GM23338 (cell line): ENCODE results near the gene PCBP3.

ENCODE experiments used
- CREB1 ChIP-seq: fragments of 250-450 bp; sonication (Bioruptor Pico); IDR thresholded peaks from 2 replicates; pipeline ENCODE4 v1.5.0; 2020; ENCODE audit warnings: low read depth, mild to moderate bottlenecking, moderate library complexity
- EZH2 ChIP-seq: fragments of 200-600 bp; sonication (generic); IDR thresholded peaks from one replicate; pipeline ENCODE4 v1.8.0; 2017; ENCODE audit warnings: antibody characterized with exemption, mild to moderate bottlenecking, low read depth; ENCODE audit not compliant: unreplicated experiment
- EZH2phosphoT487 ChIP-seq: fragments of 200-600 bp; sonication (generic); IDR thresholded peaks from one replicate; pipeline ENCODE4 v1.8.1; 2018; ENCODE audit warnings: antibody characterized with exemption; ENCODE audit not compliant: unreplicated experiment
- JUNB ChIP-seq: IDR thresholded peaks from one replicate; pipeline ENCODE4 v1.6.1; 2016; ENCODE audit warnings: antibody characterized with exemption; ENCODE audit not compliant: unreplicated experiment
- NANOG ChIP-seq: IDR thresholded peaks from 2 replicates; pipeline ENCODE4 v1.6.1; 2016; ENCODE audit warnings: antibody characterized with exemption, borderline replicate concordance
- POLR2AphosphoS5 ChIP-seq: IDR thresholded peaks from 2 replicates; pipeline ENCODE4 v1.6.1; 2016; ENCODE audit warnings: antibody characterized with exemption, low read depth
- STAT1 ChIP-seq: IDR thresholded peaks from one replicate; pipeline ENCODE4 v1.6.1; 2016; ENCODE audit warnings: antibody characterized with exemption; ENCODE audit not compliant: unreplicated experiment
- ZNF331 ChIP-seq: fragments of 250-450 bp; sonication (Bioruptor Pico); IDR thresholded peaks from 2 replicates; pipeline ENCODE4 v1.5.0; 2020; ENCODE audit warnings: low read depth, mild to moderate bottlenecking, moderate library complexity
- TF ChIP-seq, protein P1 (sequence below), 2 experiments: fragments of 200-600 bp in 1 of 2; sonication (generic) in 1 of 2; conservative IDR thresholded peaks; 2 replicates each; pipeline versions ENCODE4 v1.5.1 to v1.6.1; 2016 to 2017; ENCODE audit warnings: antibody characterized with exemption in 2 of 2, low read depth in 2 of 2, mild to moderate bottlenecking in 2 of 2, moderate library complexity in 1 of 2
- TF ChIP-seq, protein P2 (sequence below): IDR thresholded peaks from one replicate; pipeline ENCODE4 v1.6.1; 2018; ENCODE audit warnings: antibody characterized with exemption; ENCODE audit not compliant: unreplicated experiment
- TF ChIP-seq, protein P3 (sequence below): IDR thresholded peaks from 2 replicates; pipeline ENCODE4 v1.6.1; 2016; ENCODE audit warnings: antibody characterized with exemption

DNA sequence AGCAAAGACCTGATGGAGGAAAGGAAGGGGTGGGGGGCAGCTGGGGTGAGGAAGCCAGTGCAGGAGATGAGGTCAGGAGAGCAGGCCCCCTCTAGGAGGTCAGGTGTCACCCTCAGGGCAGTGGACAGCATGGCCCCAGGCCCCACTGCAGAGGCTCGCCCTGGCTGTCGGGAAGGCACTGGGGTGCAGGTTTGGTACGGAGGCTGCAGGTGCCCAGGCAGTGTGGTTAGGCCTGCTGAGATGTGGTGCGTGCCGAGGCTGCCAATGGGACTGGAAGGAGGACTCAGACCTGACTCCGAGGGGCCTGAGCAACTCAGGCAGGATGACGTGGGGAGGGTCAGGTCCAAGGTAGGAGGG lies 82.3 kb downstream of the PCBP3 start:
- TF ChIP-seq, protein P1, sequence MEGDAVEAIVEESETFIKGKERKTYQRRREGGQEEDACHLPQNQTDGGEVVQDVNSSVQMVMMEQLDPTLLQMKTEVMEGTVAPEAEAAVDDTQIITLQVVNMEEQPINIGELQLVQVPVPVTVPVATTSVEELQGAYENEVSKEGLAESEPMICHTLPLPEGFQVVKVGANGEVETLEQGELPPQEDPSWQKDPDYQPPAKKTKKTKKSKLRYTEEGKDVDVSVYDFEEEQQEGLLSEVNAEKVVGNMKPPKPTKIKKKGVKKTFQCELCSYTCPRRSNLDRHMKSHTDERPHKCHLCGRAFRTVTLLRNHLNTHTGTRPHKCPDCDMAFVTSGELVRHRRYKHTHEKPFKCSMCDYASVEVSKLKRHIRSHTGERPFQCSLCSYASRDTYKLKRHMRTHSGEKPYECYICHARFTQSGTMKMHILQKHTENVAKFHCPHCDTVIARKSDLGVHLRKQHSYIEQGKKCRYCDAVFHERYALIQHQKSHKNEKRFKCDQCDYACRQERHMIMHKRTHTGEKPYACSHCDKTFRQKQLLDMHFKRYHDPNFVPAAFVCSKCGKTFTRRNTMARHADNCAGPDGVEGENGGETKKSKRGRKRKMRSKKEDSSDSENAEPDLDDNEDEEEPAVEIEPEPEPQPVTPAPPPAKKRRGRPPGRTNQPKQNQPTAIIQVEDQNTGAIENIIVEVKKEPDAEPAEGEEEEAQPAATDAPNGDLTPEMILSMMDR (conservative IDR thresholded peaks at IDR 0.05; ENCODE audit: low read depth in 2 of 2): no peak
- TF ChIP-seq EZH2: no peak
- no peak for TF ChIP-seq POLR2AphosphoS5
- TF ChIP-seq, protein P2, sequence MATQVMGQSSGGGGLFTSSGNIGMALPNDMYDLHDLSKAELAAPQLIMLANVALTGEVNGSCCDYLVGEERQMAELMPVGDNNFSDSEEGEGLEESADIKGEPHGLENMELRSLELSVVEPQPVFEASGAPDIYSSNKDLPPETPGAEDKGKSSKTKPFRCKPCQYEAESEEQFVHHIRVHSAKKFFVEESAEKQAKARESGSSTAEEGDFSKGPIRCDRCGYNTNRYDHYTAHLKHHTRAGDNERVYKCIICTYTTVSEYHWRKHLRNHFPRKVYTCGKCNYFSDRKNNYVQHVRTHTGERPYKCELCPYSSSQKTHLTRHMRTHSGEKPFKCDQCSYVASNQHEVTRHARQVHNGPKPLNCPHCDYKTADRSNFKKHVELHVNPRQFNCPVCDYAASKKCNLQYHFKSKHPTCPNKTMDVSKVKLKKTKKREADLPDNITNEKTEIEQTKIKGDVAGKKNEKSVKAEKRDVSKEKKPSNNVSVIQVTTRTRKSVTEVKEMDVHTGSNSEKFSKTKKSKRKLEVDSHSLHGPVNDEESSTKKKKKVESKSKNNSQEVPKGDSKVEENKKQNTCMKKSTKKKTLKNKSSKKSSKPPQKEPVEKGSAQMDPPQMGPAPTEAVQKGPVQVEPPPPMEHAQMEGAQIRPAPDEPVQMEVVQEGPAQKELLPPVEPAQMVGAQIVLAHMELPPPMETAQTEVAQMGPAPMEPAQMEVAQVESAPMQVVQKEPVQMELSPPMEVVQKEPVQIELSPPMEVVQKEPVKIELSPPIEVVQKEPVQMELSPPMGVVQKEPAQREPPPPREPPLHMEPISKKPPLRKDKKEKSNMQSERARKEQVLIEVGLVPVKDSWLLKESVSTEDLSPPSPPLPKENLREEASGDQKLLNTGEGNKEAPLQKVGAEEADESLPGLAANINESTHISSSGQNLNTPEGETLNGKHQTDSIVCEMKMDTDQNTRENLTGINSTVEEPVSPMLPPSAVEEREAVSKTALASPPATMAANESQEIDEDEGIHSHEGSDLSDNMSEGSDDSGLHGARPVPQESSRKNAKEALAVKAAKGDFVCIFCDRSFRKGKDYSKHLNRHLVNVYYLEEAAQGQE: no peak
- no peak for TF ChIP-seq ZNF331
- TF ChIP-seq CREB1: no peak
- no peak for TF ChIP-seq STAT1
- no peak for TF ChIP-seq EZH2phosphoT487
- TF ChIP-seq, protein P3, sequence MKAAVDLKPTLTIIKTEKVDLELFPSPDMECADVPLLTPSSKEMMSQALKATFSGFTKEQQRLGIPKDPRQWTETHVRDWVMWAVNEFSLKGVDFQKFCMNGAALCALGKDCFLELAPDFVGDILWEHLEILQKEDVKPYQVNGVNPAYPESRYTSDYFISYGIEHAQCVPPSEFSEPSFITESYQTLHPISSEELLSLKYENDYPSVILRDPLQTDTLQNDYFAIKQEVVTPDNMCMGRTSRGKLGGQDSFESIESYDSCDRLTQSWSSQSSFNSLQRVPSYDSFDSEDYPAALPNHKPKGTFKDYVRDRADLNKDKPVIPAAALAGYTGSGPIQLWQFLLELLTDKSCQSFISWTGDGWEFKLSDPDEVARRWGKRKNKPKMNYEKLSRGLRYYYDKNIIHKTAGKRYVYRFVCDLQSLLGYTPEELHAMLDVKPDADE: no peak
- TF ChIP-seq JUNB: no peak
- no peak for TF ChIP-seq NANOG
